ENCODE data around the gene TBC1D1.

TBC1D1 gene

DNA sequence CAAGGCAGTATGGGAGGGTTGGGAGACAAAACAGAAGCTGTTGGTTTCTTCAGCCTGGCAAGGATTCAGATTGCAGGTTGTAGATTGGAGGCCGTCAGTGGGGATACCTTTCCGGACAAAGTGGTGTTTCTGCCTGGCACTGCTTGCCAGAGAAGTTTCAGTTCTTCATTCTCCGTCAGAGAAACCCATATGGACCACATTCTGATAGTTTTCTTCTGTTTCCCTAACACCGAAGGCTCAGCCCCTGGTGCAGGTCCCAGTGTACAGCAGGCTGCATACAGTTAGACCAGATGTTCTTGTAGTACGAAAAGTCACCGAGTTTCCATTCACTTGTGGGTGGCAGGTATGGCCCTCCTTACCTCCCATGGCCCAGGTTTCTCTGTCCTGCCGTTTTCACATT, 176.6 kb downstream of the TBC1D1 start:
- TF ChIP-seq, protein P1, sequence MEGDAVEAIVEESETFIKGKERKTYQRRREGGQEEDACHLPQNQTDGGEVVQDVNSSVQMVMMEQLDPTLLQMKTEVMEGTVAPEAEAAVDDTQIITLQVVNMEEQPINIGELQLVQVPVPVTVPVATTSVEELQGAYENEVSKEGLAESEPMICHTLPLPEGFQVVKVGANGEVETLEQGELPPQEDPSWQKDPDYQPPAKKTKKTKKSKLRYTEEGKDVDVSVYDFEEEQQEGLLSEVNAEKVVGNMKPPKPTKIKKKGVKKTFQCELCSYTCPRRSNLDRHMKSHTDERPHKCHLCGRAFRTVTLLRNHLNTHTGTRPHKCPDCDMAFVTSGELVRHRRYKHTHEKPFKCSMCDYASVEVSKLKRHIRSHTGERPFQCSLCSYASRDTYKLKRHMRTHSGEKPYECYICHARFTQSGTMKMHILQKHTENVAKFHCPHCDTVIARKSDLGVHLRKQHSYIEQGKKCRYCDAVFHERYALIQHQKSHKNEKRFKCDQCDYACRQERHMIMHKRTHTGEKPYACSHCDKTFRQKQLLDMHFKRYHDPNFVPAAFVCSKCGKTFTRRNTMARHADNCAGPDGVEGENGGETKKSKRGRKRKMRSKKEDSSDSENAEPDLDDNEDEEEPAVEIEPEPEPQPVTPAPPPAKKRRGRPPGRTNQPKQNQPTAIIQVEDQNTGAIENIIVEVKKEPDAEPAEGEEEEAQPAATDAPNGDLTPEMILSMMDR (IDR thresholded peaks at IDR 0.05; ENCODE audit: low read depth, low read length): no peak
- Histone ChIP-seq H3K27me3 (no peaks in the 10 kb centered on the region), H3K9me3 (no peaks in the 10 kb centered on the region), H3K4me1 (peaks cover 10% of the 10 kb centered on the region), H3K36me3 (no peaks in the 10 kb centered on the region), H3K4me3 (ENCODE audit: low read depth, low read length) (no peak overlapping the region)
- DNase-seq: no peak

DNA sequence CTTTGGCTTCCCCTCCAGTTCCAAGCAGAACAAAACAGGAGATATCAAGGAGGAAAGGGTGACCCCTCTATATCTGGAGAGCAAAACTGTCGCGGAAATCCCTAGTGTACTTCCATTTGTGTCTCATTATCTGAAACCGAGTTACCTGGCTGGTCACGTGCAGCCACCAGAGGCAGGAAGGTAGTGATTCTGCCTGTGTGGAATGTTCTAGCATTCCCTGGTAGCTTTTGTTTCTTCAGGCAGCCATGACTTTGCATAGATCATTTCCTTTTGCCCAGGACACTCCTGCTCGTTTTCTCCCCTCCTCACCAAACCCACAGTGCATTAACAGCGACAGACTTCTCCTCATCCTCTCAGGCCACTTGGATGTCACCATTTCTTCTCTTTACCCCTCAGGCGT, 177.2 kb downstream of the TBC1D1 start:
- DNase-seq: no peak
- peaks cover 10% of the 10 kb centered on the region for H3K4me1 ChIP-seq
- TF ChIP-seq, protein P1 (IDR thresholded peaks at IDR 0.05; ENCODE audit: low read depth, low read length): no peak
- no peaks in the 10 kb centered on the region for H3K9me3 ChIP-seq
- H3K4me3 ChIP-seq (ENCODE audit: low read depth, low read length): no peak overlapping the region
- H3K36me3 ChIP-seq: no peaks in the 10 kb centered on the region
- H3K27me3 ChIP-seq: no peaks in the 10 kb centered on the region

DNA sequence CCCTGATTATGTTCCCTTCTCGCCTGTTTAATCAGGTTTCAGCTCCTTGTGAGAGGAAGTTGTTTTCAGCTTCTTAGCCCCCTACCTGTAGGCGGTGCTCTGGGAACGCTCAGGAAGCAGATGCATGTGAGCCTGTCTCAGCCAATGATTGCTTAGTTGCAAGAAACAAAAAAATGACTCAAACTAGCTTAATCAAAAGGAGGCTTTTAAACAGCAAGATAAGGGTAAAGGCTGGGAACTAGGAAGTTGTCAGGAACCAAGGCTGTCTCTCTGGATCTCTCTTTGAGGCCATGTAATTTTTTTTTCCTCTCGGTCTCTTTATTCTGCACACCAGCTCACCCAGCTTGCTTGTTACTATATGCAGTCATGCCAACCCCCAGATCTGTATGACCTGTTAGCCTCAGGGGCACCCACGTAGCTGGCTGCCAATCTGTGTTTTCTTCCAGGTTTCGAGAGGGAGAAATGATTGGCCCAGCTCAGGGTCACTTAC, 178.4 kb downstream of the TBC1D1 start:
- Histone ChIP-seq H3K9me3 (no peaks in the 10 kb centered on the region), H3K36me3 (no peaks in the 10 kb centered on the region), H3K4me1 (peaks cover 10% of the 10 kb centered on the region), H3K27me3 (no peaks in the 10 kb centered on the region), H3K4me3 (ENCODE audit: low read depth, low read length) (no peak overlapping the region)
- DNase-seq: no peak
- TF ChIP-seq, protein P1 (IDR thresholded peaks at IDR 0.05; ENCODE audit: low read depth, low read length): peak; percentile 41

DNA sequence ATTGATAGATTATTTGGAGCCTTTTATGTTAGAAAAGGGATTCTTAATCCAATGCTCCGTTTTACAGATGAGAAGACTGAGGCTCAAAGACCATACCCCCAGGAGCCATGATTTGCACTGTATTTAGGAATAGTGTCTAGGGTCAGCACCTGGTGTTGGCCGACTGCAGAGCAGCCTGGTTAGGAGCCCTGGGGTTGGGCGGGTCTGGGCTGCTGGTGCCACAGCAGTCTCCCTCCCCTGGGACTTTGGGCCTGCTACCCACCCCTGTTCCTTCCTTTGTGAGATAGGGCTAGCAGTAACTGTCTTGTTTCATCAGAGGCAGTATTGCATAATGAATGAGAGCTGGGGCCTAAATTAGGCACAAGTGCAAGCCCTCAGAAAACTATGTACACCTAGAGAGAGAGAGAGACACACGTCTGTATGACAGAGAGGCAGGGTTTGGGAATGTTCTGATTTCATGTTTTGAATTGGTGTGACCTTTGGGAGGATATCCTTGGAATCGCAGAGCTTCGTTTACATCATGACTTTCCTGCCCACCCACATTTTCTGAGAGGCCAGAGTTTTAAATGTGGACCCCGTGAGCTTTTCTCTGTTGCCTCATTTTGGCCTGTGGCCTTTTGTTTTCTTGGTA, 181.0 kb downstream of the TBC1D1 start:
- H3K4me1 ChIP-seq: peaks cover 17% of the 10 kb centered on the region
- TF ChIP-seq, protein P1 (IDR thresholded peaks at IDR 0.05; ENCODE audit: low read depth, low read length): no peak
- H3K4me3 ChIP-seq (ENCODE audit: low read depth, low read length): no peak overlapping the region
- no peaks in the 10 kb centered on the region for H3K9me3 ChIP-seq
- no peaks in the 10 kb centered on the region for H3K36me3 ChIP-seq
- no peaks in the 10 kb centered on the region for H3K27me3 ChIP-seq
- peak; percentile 62 for DNase-seq

DNA sequence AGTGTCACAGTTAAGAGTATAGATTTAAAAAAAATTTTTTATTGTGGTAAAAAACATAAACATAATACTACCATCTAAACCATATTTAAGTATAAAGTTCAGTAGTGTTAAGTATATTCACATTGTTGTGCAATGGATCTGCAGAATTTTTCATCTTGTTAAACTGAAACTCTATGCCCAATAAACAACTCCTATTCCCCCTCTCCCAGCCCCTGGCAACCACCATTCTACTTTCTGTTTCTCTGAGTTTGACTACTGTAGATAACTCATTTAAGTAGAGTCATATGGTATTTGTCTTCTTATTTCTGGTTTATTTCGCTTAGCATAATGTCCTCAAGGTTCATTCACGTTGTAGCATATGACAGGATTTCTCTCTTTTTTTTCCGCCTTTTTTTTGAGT, 181.7 kb downstream of the TBC1D1 start:
- TF ChIP-seq, protein P1 (IDR thresholded peaks at IDR 0.05; ENCODE audit: low read depth, low read length): no peak
- no peak overlapping the region for H3K4me3 ChIP-seq (ENCODE audit: low read depth, low read length)
- DNase-seq: no peak
- no peaks in the 10 kb centered on the region for H3K9me3 ChIP-seq
- H3K27me3 ChIP-seq: no peaks in the 10 kb centered on the region
- H3K36me3 ChIP-seq: no peaks in the 10 kb centered on the region
- peaks cover 17% of the 10 kb centered on the region for H3K4me1 ChIP-seq

DNA sequence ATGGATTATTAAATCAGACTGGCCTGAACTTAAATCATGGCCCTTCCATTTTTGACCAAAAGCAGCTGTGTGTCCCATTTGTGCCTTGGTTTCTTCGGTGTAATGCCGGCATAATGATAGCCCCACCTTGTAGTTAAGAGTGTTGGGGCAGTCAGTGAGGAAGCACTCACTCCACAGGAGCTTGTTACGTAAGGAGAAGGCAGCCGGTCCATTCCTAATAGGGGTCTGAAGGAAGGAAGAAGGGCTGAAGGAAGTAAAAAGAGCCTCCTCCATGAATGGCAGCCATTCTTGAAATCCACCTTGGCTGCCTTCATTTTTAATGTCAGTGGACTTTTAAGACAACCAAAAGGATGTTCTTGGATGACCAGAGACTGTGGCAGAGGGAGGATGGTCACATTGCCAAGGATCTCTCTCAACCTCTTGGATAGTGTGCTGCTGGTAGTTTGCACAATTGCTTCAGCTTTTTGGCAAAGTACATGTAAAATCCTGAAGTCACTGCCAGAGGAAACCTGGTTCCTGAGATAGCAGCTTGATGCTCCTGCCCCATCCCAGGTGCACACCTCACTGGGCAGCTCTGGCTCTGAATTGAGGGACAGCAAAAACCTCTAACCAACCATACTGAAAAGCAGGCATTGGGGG, 182.8 kb downstream of the TBC1D1 start:
- no peak for DNase-seq
- TF ChIP-seq, protein P1 (IDR thresholded peaks at IDR 0.05; ENCODE audit: low read depth, low read length): no peak
- Histone ChIP-seq H3K4me1 (peaks cover 17% of the 10 kb centered on the region), H3K36me3 (no peaks in the 10 kb centered on the region), H3K9me3 (no peaks in the 10 kb centered on the region), H3K4me3 (ENCODE audit: low read depth, low read length) (no peak overlapping the region), H3K27me3 (no peaks in the 10 kb centered on the region)
